Measurements from ENCODE around the gene MAPK4.

The MAPK4 gene

GRCh38 chr18:50727721-50728471 is 168.0 kb downstream of the MAPK4 start:
- peaks cover 38% of the 10 kb centered on the region for H3K4me1 Mint-ChIP-seq
- H3K27me3 Mint-ChIP-seq (ENCODE audit: low read depth, poor library complexity), result no peaks in the 10 kb centered on the region
- H3K27ac Mint-ChIP-seq, result no peak overlapping the region
- H3K9me3 Mint-ChIP-seq, result no peaks in the 10 kb centered on the region
- TF ChIP-seq, protein P1, sequence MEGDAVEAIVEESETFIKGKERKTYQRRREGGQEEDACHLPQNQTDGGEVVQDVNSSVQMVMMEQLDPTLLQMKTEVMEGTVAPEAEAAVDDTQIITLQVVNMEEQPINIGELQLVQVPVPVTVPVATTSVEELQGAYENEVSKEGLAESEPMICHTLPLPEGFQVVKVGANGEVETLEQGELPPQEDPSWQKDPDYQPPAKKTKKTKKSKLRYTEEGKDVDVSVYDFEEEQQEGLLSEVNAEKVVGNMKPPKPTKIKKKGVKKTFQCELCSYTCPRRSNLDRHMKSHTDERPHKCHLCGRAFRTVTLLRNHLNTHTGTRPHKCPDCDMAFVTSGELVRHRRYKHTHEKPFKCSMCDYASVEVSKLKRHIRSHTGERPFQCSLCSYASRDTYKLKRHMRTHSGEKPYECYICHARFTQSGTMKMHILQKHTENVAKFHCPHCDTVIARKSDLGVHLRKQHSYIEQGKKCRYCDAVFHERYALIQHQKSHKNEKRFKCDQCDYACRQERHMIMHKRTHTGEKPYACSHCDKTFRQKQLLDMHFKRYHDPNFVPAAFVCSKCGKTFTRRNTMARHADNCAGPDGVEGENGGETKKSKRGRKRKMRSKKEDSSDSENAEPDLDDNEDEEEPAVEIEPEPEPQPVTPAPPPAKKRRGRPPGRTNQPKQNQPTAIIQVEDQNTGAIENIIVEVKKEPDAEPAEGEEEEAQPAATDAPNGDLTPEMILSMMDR (IDR thresholded peaks at IDR 0.05), result no peak
- H3K36me3 Mint-ChIP-seq (ENCODE audit: low read depth), result peaks cover 29% of the 10 kb centered on the region
- DNase-seq, result no peak
- H3K4me3 Mint-ChIP-seq, result no peak overlapping the region

GRCh38 chr18:50729376-50729775 is 169.5 kb downstream of the MAPK4 start:
- no peak for DNase-seq
- Mint-ChIP-seq H3K9me3 (no peaks in the 10 kb centered on the region), H3K27ac (no peak overlapping the region), H3K36me3 (ENCODE audit: low read depth) (peaks cover 24% of the 10 kb centered on the region), H3K4me3 (no peak overlapping the region), H3K27me3 (ENCODE audit: low read depth, poor library complexity) (peaks cover 4% of the 10 kb centered on the region), H3K4me1 (peaks cover 36% of the 10 kb centered on the region)
- TF ChIP-seq, protein P1 (IDR thresholded peaks at IDR 0.05), result no peak

GRCh38 chr18:50729986-50730385 is 170.1 kb downstream of the MAPK4 start:
- TF ChIP-seq, protein P1 (IDR thresholded peaks at IDR 0.05), result no peak
- H3K36me3 Mint-ChIP-seq (ENCODE audit: low read depth), result peaks cover 24% of the 10 kb centered on the region
- no peak for DNase-seq
- H3K9me3 Mint-ChIP-seq, result no peaks in the 10 kb centered on the region
- peaks cover 4% of the 10 kb centered on the region for H3K27me3 Mint-ChIP-seq (ENCODE audit: low read depth, poor library complexity)
- no peak overlapping the region for H3K27ac Mint-ChIP-seq
- H3K4me1 Mint-ChIP-seq, result peaks cover 30% of the 10 kb centered on the region
- H3K4me3 Mint-ChIP-seq, result no peak overlapping the region

DNA sequence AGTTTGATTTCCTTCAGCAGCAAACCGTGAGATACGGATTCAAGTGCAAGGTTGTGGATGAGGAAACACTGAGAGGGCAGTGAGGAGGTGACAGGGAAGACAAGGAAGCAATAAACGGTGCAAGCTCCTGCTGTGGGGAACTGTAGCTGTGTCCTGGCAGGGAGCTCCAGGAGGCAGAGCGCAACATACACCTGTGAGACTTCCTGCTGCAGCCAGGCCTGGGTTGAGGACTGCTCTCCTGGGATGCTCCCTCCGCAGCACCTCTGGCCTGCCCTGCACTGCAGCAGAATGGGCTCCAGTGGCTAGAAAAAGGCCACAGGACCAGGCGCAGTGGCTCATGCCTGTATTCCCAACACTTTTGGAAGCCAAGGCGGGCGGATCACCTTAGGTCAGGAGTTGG is 174.5 kb downstream of the MAPK4 start:
- H3K27me3 Mint-ChIP-seq (ENCODE audit: low read depth, poor library complexity), result peaks cover 4% of the 10 kb centered on the region
- TF ChIP-seq, protein P1 (IDR thresholded peaks at IDR 0.05), result no peak
- DNase-seq, result no peak
- H3K36me3 Mint-ChIP-seq (ENCODE audit: low read depth), result peaks cover 16% of the 10 kb centered on the region
- H3K4me1 Mint-ChIP-seq, result peaks cover 23% of the 10 kb centered on the region
- no peaks in the 10 kb centered on the region for H3K9me3 Mint-ChIP-seq
- no peak overlapping the region for H3K4me3 Mint-ChIP-seq
- peak overlapping the region; percentile 39 for H3K27ac Mint-ChIP-seq

DNA sequence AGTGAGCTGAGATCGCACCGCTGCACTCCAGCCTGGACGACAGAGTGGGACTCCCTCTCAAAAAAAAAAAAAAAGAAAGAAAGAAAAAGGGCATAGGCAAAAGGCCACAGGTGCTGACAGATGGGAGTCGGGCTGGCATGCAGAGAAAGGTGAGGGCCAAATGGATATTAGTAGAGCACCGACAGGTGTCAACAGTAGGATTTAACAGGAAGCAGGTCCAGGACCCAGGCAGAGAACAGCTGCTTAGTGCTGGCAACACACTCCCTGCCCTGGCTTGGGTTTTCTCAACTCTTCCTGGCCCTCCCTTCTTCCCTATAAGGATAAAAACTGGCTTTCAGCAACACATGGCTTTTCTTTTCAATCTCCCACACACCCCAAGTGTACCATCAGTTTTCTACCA is 175.0 kb downstream of the MAPK4 start:
- no peak for DNase-seq
- peaks cover 4% of the 10 kb centered on the region for H3K27me3 Mint-ChIP-seq (ENCODE audit: low read depth, poor library complexity)
- no peak overlapping the region for H3K27ac Mint-ChIP-seq
- H3K4me1 Mint-ChIP-seq, result peaks cover 23% of the 10 kb centered on the region
- H3K36me3 Mint-ChIP-seq (ENCODE audit: low read depth), result peaks cover 16% of the 10 kb centered on the region
- no peaks in the 10 kb centered on the region for H3K9me3 Mint-ChIP-seq
- TF ChIP-seq, protein P1 (IDR thresholded peaks at IDR 0.05), result no peak
- no peak overlapping the region for H3K4me3 Mint-ChIP-seq

- H3K27ac Mint-ChIP-seq, result no peak overlapping the region
- H3K4me1 Mint-ChIP-seq, result peaks cover 29% of the 10 kb centered on the region
- no peaks in the 10 kb centered on the region for H3K9me3 Mint-ChIP-seq
- H3K36me3 Mint-ChIP-seq (ENCODE audit: low read depth), result peaks cover 4% of the 10 kb centered on the region
- no peak for DNase-seq
- TF ChIP-seq, protein P1 (IDR thresholded peaks at IDR 0.05), result no peak
- H3K27me3 Mint-ChIP-seq (ENCODE audit: low read depth, poor library complexity), result peaks cover 4% of the 10 kb centered on the region
- no peak overlapping the region for H3K4me3 Mint-ChIP-seq
Observed at GRCh38 chr18:50737127-50737526, 177.2 kb downstream of the MAPK4 start.
